B cell (primary cell): Measurements from ENCODE around the gene VWA1.

Experiments used
- CTCF ChIP-seq: fragments of 200-600 bp; IDR thresholded peaks from one replicate; pipeline ENCODE4 v1.8.0; 2022; ENCODE audit warnings: antibody characterized with exemption, mild to moderate bottlenecking
- EZH2 ChIP-seq: IDR thresholded peaks from 2 replicates; pipeline ENCODE4 v1.6.1; 2012; ENCODE audit warnings: borderline replicate concordance, low read depth, mild to moderate bottlenecking, moderate library complexity, low read length; ENCODE audit not compliant: insufficient read depth, poor library complexity, severe bottlenecking

GRCh38 chr1:1398677-1399186 is 36.8 kb upstream of the VWA1 start:
- TF ChIP-seq CTCF (no peak), EZH2 (no peak)
